ENCODE results near the gene KRT85. TPM values are rescaled to one million over a fixed set of nuclear protein-coding genes. Genes with fewer than 3 reads are reported as not detected.

Gene KRT85
- total and polyA plus RNA-seq, 8 donors, result 0.14 to 0.26 TPM; not detected in 6

DNA sequence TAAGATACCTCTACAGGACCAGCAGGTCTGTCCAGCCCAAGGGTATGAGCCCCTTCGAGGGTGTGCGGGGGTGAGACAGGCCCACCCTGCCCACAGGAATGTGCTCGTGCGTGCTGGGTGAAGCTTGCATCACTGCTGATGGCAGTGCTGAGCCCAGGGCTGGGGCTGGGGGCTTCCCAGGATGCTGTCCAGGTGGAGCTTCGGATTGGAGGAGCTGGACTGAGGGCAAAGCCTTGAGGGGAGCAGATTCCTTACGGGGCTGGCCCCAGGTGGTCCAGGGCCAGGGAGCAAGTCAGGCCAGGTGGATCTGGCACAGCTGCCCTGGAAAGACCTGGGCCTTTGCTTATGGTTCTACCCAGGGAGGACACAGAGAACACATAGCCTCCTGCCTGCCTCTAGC is 2.5 kb upstream of the KRT85 start:
- no peak for ATAC-seq
- TF ChIP-seq, protein P1, sequence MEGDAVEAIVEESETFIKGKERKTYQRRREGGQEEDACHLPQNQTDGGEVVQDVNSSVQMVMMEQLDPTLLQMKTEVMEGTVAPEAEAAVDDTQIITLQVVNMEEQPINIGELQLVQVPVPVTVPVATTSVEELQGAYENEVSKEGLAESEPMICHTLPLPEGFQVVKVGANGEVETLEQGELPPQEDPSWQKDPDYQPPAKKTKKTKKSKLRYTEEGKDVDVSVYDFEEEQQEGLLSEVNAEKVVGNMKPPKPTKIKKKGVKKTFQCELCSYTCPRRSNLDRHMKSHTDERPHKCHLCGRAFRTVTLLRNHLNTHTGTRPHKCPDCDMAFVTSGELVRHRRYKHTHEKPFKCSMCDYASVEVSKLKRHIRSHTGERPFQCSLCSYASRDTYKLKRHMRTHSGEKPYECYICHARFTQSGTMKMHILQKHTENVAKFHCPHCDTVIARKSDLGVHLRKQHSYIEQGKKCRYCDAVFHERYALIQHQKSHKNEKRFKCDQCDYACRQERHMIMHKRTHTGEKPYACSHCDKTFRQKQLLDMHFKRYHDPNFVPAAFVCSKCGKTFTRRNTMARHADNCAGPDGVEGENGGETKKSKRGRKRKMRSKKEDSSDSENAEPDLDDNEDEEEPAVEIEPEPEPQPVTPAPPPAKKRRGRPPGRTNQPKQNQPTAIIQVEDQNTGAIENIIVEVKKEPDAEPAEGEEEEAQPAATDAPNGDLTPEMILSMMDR (IDR thresholded peaks at IDR 0.05), result no peak
- peaks cover 0 to 23% of the 10 kb centered on the region in 2 donors for H3K27me3 ChIP-seq

DNA sequence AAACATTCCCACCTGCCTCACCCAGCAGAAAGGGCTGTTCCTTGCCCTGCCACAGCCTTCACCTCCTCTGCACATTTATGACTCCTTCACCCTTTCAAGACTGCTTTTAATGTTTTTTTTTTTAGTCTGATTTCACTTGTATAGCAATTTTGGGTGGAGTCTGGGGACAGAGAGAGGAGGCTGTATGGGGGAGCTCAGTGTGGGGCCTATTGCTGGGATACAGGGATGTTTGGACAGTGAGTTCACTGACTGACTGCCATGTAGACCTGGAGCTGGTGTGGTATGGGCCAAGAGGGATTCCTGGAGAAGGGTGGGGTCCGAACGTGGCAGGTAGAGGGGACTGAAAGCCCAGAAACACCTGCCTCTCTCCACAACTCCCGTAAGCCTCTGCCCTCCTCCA is 1.9 kb upstream of the KRT85 start:
- Histone ChIP-seq H3K4me3 (no peak overlapping the region), H3K27ac (no peak overlapping the region), H3K36me3 (no peaks in the 10 kb centered on the region), H3K4me1 (no peaks in the 10 kb centered on the region), H3K27me3 (peaks cover 0 to 23% of the 10 kb centered on the region in 2 donors), H3K9me3 (no peaks in the 10 kb centered on the region)
- DNase-seq (no peak), ATAC-seq (no peak)
- intact Hi-C loops (cut with DNase I), result no loop called here
- TF ChIP-seq, protein P1 (IDR thresholded peaks at IDR 0.05), result no peak

More for the DNA sequence above, 2.5 kb upstream of the KRT85 start:
- intact Hi-C loops (cut with DNase I), result no loop called here
- no peaks in the 10 kb centered on the region for H3K9me3 ChIP-seq
- H3K27ac ChIP-seq, result no peak overlapping the region
- no peak for DNase-seq
- H3K4me3 ChIP-seq, result no peak overlapping the region
- no peaks in the 10 kb centered on the region for H3K4me1 ChIP-seq
- H3K36me3 ChIP-seq, result no peaks in the 10 kb centered on the region

DNA sequence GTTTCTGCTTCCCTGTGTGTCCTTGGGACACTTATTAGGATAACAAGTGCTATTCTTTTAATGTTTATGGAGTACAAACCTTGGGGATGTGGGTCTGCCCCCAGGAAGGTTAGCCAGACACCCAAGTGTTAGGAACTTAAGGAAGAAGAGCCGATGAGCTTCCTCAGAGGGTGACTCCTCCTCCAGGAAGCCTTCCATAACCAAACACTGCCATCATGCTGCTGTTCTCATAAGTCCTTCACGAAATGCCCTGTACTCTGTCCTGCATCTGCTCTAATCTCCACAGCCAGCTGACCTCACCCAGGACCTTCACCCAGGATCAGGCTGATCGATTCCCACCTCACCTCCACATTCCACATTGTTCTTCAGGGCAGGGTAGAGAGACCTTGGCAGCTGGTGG is 1.2 kb upstream of the KRT85 start:
- TF ChIP-seq, protein P1 (IDR thresholded peaks at IDR 0.05), result no peak

DNA sequence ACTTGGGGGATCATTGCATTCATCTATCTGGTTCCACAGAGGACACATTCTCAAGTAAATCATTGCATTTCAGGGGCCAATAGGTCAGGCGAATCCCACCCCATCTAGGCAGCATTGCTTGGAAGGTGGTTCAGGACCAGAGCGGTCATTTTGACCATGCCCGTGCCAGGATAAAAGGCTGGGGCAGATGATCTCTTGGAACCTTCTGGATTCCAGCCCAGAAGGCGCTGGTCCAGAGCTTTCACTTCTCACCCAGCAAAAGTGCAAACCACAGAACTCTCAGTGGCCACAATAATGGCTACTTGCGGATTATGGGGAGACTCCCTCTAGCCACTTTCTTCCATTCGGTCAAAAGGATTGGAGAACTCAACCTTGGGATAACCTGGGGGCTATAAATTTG is 595 bp upstream of the KRT85 start:
- no peak overlapping the region for H3K4me3 ChIP-seq
- intact Hi-C loops (cut with DNase I), result no loop called here
- H3K27ac ChIP-seq, result no peak overlapping the region
- H3K27me3 ChIP-seq, result peaks cover 0 to 23% of the 10 kb centered on the region in 2 donors
- ATAC-seq (no peak), DNase-seq (no peak)
- no peaks in the 10 kb centered on the region for H3K9me3 ChIP-seq
- no peaks in the 10 kb centered on the region for H3K4me1 ChIP-seq
- H3K36me3 ChIP-seq, result no peaks in the 10 kb centered on the region
- TF ChIP-seq, protein P1 (IDR thresholded peaks at IDR 0.05), result no peak

More for the DNA sequence above, 1.2 kb upstream of the KRT85 start:
- H3K27ac ChIP-seq, result no peak overlapping the region
- no peaks in the 10 kb centered on the region for H3K36me3 ChIP-seq
- no peak for DNase-seq
- H3K4me1 ChIP-seq, result no peaks in the 10 kb centered on the region
- intact Hi-C loops (cut with DNase I), result no loop called here
- no peaks in the 10 kb centered on the region for H3K9me3 ChIP-seq
- no peak for ATAC-seq
- H3K4me3 ChIP-seq, result no peak overlapping the region
- peaks cover 0 to 23% of the 10 kb centered on the region in 2 donors for H3K27me3 ChIP-seq

DNA sequence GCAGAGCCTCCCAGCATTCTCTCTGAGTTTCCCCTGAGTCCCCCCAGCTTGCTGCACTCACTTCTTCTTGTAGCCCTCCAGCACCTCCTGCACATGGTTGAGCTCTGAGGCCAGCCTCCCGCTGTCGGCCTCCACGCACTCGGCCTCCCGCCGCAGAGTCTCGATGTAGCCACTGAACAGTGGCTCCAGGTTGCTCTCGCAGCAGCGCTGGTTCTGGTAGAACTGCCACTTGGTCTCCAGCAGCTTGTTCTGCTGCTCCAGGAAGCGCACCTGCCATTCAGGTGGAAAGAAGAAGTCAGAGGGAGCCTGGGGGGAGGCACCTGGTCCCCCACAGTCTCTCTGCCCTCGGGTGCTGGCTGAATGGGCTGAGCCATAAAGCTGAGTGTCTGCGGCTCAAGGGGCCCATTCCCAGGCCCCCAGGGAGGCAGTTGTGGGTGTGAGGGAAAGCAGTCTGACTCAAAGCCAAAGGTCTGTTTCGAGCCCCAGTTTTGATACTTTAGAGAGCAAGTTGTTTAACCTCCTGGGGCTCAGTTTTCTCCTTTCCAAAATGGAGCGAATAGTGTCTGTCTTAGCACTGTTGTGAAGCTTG is 2.3 kb downstream of the KRT85 start:
- DNase-seq, result no peak
- Histone ChIP-seq H3K36me3 (no peaks in the 10 kb centered on the region), H3K4me3 (no peak overlapping the region), H3K4me1 (no peaks in the 10 kb centered on the region), H3K27ac (no peak overlapping the region), H3K9me3 (no peaks in the 10 kb centered on the region), H3K27me3 (peaks cover 0 to 22% of the 10 kb centered on the region in 2 donors)
- TF ChIP-seq, protein P1 (IDR thresholded peaks at IDR 0.05), result no peak
- intact Hi-C loops (cut with DNase I), result no loop called here
- ATAC-seq, result no peak

All from left lung (tissue), 10 donors.